ENCODE results near the gene TBX1.

Gene TBX1

DNA sequence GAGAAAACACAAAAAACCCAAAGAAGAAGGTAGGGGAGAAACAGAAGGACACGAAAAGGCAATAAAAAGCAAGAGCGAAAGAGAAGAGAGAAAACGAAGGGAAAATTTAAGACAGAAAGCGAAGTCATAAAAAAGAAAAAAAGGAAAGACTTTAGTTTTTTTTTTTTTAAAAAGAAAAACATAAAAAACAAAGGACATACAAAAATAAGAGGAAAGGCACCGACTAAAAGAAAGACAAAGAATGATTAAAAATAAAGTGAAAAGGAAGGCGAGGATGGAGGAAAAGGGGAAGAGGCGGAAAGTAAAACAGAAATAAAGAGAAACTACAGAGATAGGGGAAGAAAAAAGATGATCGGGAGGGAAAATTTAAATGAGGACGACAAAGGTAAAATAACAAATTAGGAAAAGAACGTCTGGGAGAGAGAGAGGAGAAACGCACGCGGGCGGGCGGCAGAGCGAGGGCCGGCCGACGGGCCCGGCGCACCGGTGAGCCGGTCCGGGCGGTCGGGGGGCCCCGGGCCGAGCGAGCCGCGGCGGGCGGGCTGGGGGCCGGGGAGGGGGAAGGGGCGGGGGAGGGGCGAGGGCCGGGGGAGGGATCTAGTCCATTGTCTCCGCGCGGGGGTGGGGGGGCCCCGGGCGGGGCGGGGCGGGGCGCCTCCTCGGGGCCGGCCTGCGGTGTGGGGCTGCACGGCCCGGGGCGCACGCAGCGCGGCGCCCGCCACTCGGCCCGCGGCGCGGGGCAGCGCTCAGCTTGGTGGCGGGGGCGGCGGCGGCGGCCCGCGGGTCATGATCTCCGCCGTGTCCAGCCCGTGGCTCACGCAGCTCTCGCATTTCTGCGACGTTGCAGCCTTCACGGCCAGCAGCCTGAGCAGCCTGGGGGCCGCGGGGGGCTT, at the start of gene TBX1:
Gene TBX1 (plus strand): TSS at position 721 of the 893 bp plus-strand sequence. CDS start 66 bp downstream, at position 787.
- Histone ChIP-seq H3K27ac (ENCODE audit: low read depth, low read length) (no peak within 1 kb of the TSS), H3K27me3 (ENCODE audit: insufficient read depth, low read length) (peaks cover 37% of the 10 kb centered on the region), H3K4me3 (ENCODE audit: low read depth, low read length) (peak within 1 kb of the TSS; percentile 54; the same call in 1 of the 2 replicates), H2AFZ (ENCODE audit: low read length, unreplicated experiment) (no peak within 1 kb of the TSS), H3K36me3 (ENCODE audit: insufficient read depth, low read length) (no peaks in the 10 kb centered on the region), H3K79me2 (ENCODE audit: control insufficient read depth, insufficient read depth, low read length, unreplicated experiment) (no peaks in the 10 kb centered on the region), H3K4me1 (ENCODE audit: control insufficient read depth, insufficient read depth, low read length, unreplicated experiment) (no peaks in the 10 kb centered on the region)

DNA sequence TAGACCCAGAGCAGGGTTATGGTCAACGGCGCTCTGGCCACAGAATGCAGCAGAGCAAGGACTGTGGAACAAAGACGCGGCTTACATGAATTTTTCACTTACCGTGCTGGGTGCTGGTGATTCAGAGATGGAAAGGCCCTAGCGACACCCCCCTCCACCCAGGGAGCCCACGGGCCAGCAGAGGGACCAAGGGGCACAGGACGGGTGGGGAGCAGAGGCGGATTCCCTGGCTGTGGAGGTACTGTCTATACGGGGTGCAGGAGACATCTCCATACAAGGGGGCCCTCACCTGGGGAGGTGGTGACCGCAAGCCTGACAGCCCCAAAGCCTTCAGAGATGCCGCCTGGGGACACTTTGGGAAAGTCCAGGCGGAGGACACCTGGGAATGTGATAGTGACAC, 47.3 kb upstream of the TBX1 start:
- no peak overlapping the region for H3K27ac ChIP-seq (ENCODE audit: low read depth, low read length)
- H3K36me3 ChIP-seq (ENCODE audit: insufficient read depth, low read length) = no peaks in the 10 kb centered on the region
- H3K4me1 ChIP-seq (ENCODE audit: control insufficient read depth, insufficient read depth, low read length, unreplicated experiment) = peaks cover 9% of the 10 kb centered on the region
- no peaks in the 10 kb centered on the region for H3K79me2 ChIP-seq (ENCODE audit: control insufficient read depth, insufficient read depth, low read length, unreplicated experiment)
- no peaks in the 10 kb centered on the region for H3K27me3 ChIP-seq (ENCODE audit: insufficient read depth, low read length)
- no peak overlapping the region for H2AFZ ChIP-seq (ENCODE audit: low read length, unreplicated experiment)
- no peak overlapping the region for H3K4me3 ChIP-seq (ENCODE audit: low read depth, low read length)

DNA sequence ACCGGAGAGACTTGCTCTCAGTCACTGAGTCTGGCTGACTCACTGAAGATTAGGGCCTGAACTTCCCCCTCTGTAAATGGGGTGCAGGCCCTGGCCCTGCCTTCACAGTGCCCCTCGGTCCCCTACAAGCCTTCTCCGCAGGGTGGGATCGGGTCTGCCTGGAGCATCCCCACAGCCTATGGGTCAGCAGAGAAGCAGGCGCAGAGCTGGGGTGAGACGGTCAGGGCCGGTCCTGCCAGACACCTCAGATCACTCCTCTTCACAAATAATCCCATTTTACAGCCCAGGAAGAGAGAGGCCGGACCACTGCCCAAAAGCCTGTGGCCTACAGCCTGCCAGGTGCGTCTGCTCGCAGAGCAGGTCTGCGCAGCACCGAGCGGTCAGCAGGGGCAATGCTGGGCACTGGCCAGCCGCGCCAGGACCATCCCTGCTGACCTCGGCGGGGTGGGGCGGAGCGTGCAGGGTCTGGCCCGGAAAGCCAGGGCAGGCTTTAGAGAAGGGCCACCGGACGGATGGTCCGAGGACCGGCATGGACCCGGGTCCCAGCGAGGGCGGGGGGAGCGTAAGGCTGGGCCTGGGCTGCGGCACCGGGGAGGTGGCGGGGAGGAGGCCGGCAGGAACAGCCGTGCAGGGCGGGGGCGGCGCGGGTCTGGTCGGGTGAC, 46.8 kb upstream of the TBX1 start:
- Histone ChIP-seq H2AFZ (ENCODE audit: low read length, unreplicated experiment) (no peak overlapping the region), H3K27me3 (ENCODE audit: insufficient read depth, low read length) (no peaks in the 10 kb centered on the region), H3K36me3 (ENCODE audit: insufficient read depth, low read length) (no peaks in the 10 kb centered on the region), H3K4me3 (ENCODE audit: low read depth, low read length) (peak overlapping the region; percentile 39), H3K27ac (ENCODE audit: low read depth, low read length) (no peak overlapping the region), H3K79me2 (ENCODE audit: control insufficient read depth, insufficient read depth, low read length, unreplicated experiment) (no peaks in the 10 kb centered on the region), H3K4me1 (ENCODE audit: control insufficient read depth, insufficient read depth, low read length, unreplicated experiment) (peaks cover 6% of the 10 kb centered on the region)

DNA sequence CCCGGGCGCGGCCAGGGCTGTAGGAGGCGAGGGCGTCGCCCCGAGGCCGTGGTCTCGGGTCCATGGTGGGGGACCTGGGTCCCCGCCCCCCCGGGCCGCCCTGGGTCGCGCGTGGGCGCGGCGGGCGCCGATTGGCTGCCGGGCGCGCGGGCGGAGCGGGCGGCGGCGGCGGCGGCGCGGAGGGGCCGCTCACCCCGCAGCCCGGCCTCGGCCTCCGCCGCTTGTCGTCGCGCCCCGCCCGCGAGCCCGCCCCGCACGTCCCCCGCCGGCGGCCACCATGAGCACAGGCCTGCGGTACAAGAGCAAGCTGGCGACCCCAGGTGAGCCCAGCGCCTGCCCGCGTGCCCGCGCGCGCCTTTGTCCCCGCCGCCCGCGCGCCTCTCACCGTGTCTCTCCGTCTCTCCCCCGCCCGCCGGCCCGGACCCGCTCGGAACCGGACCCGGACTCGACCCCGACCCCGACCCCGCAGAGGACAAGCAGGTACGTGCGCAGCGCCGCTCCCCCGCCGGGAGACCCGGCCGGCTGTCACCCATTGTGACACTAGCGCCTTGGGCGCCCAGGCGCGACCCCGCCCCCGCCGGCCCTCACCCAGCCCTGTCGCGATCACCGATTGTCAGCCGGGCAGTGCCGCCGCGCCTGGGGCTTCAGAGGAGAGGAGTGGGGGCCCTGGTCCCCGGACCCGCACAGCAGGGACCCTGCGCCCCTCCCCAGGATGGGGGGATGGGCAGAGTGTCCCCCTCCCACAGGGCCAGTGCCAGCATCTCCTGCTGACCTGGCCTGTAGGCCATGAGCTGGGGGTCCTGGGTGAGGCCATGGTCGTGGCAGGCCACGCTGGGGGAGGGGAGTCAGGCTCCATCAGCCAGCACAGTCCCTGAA, 46.0 kb upstream of the TBX1 start, which contains the start of gene SEPTIN5:
Gene SEPTIN5 (plus strand): TSS at position 192 of the 876 bp plus-strand sequence. CDS start 86 bp downstream, at position 278.
- Histone ChIP-seq H3K27me3 (ENCODE audit: insufficient read depth, low read length) (no peaks in the 10 kb centered on the region), H3K27ac (ENCODE audit: low read depth, low read length) (no peak within 1 kb of the TSS), H3K36me3 (ENCODE audit: insufficient read depth, low read length) (no peaks in the 10 kb centered on the region), H3K4me1 (ENCODE audit: control insufficient read depth, insufficient read depth, low read length, unreplicated experiment) (peaks cover under 1% of the 10 kb centered on the region), H2AFZ (ENCODE audit: low read length, unreplicated experiment) (no peak within 1 kb of the TSS), H3K4me3 (ENCODE audit: low read depth, low read length) (peak within 1 kb of the TSS; percentile 77), H3K79me2 (ENCODE audit: control insufficient read depth, insufficient read depth, low read length, unreplicated experiment) (no peaks in the 10 kb centered on the region)

DNA sequence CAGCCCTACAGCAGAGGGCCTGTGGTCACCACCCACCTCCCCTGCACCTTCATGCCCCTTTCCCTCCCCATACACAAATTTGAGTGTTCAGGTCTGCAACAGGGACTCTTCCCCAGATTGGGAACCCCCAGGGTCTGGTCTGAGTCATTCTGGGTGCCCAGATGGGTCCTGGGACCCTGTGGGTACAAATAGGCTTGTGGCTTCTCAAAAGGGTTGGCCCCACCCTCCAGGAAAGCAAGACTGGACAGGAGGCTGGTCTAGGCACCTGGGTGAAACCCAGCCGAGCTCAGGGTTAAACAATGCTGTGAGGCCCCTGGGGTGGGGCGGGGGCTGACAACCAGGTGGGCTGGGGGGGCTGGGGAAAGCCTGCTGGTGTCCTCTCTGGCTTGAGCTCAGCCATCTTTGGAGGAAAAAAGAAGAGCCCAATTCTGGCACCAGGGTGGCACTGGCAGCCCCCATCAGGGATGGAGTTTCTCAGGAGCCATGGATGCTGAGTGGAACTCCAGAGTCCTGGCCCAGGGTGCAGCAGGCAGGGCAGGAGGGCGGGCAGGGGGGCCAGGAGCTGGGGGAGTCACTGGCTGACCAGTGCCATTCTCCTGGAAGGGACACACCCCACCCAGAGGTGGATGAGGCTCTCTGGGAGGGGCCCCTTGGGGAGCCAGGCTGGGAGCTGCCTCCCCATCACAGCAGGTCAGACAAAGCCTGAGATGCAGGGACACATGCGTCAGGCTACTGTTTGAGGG, 45.2 kb upstream of the TBX1 start:
- Histone ChIP-seq H3K4me1 (ENCODE audit: control insufficient read depth, insufficient read depth, low read length, unreplicated experiment) (no peaks in the 10 kb centered on the region), H3K27ac (ENCODE audit: low read depth, low read length) (no peak overlapping the region)

DNA sequence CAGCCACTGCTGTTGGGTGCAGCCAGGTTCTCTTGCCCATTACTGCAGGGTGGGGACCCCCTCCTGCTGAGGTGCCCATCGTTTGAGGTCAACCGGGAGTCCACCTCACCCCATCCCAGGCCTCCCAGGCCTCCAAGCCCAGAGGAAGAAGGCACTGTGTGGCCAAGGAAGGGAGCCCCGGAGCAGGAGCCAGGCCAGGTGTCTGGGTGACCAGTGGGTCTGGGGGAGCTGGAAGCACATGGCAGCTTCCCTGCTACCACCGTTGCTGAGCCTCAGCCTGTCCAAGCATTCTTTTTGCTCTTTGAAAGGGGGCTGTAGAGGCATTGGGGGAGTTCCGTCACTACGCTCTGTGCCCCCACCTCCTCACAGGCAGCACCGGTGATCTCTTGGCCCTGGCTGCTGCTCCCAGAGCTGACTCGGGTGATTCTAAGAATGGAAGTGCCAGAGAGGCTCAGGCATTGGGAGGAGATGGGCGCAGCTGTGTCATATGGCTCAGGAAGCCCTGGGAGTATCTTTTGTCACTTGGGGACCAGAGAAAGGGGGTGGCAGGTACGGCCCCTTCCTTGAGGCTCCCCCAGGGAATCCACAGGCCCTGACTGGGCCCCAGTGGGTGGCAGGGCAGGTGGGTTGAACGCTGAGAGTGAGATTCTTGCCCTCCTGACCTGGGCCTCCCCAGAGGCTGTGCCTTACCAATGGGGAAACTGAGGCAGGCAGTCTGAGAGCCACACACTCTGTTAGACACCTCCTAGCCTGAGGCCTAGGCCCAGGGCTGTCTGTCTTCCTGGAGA, 44.3 kb upstream of the TBX1 start:
- no peak overlapping the region for H2AFZ ChIP-seq (ENCODE audit: low read length, unreplicated experiment)
- H3K36me3 ChIP-seq (ENCODE audit: insufficient read depth, low read length) = no peaks in the 10 kb centered on the region
- no peaks in the 10 kb centered on the region for H3K27me3 ChIP-seq (ENCODE audit: insufficient read depth, low read length)
- no peak overlapping the region for H3K4me3 ChIP-seq (ENCODE audit: low read depth, low read length)
- no peaks in the 10 kb centered on the region for H3K79me2 ChIP-seq (ENCODE audit: control insufficient read depth, insufficient read depth, low read length, unreplicated experiment)
- H3K4me1 ChIP-seq (ENCODE audit: control insufficient read depth, insufficient read depth, low read length, unreplicated experiment) = no peaks in the 10 kb centered on the region
- no peak overlapping the region for H3K27ac ChIP-seq (ENCODE audit: low read depth, low read length)

More for the DNA sequence above, 45.2 kb upstream of the TBX1 start:
- no peak overlapping the region for H2AFZ ChIP-seq (ENCODE audit: low read length, unreplicated experiment)
- H3K27me3 ChIP-seq (ENCODE audit: insufficient read depth, low read length) = no peaks in the 10 kb centered on the region
- H3K79me2 ChIP-seq (ENCODE audit: control insufficient read depth, insufficient read depth, low read length, unreplicated experiment) = no peaks in the 10 kb centered on the region
- peak overlapping the region; percentile 77 for H3K4me3 ChIP-seq (ENCODE audit: low read depth, low read length)
- H3K36me3 ChIP-seq (ENCODE audit: insufficient read depth, low read length) = no peaks in the 10 kb centered on the region

DNA sequence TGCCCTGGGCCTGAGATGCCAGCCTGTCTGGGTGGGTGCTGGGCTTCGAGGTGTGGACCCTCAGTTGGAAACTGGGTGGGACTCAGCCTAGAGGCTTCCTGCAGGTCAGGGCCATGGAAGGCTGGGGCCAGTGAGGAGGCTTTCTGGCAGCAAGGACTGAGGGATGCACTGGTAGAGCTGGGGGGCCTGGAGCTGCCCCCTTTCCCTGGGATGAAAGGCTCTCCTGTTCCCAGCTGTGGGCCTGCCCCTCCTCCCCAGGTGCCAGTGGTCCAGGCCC, 43.8 kb upstream of the TBX1 start:
- no peak overlapping the region for H3K4me3 ChIP-seq (ENCODE audit: low read depth, low read length)
- H3K27me3 ChIP-seq (ENCODE audit: insufficient read depth, low read length) = no peaks in the 10 kb centered on the region
- H2AFZ ChIP-seq (ENCODE audit: low read length, unreplicated experiment) = no peak overlapping the region
- H3K4me1 ChIP-seq (ENCODE audit: control insufficient read depth, insufficient read depth, low read length, unreplicated experiment) = no peaks in the 10 kb centered on the region
- H3K79me2 ChIP-seq (ENCODE audit: control insufficient read depth, insufficient read depth, low read length, unreplicated experiment) = no peaks in the 10 kb centered on the region
- no peaks in the 10 kb centered on the region for H3K36me3 ChIP-seq (ENCODE audit: insufficient read depth, low read length)
- H3K27ac ChIP-seq (ENCODE audit: low read depth, low read length) = no peak overlapping the region

DNA sequence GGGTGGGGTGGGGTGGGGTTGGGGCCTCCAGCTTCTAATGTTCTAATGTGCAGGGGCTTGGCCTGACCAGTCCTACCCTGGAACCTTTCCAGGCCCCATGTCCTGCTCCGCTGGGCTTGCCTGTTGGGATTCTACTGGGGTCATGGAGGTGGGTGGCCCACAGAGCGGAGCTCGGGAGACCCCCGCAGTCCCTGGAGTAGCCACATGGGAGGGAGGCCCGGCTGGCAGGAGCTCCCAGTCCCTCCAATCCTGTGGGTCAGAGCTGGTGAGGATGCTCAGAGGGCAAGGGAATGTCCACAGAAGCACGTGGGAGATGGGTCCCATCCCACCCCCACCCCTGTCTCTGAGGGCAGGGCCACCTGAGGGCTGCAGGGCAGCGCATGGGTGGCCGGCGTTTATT, 43.4 kb upstream of the TBX1 start:
- no peaks in the 10 kb centered on the region for H3K36me3 ChIP-seq (ENCODE audit: insufficient read depth, low read length)
- H3K27me3 ChIP-seq (ENCODE audit: insufficient read depth, low read length) = no peaks in the 10 kb centered on the region
- no peak overlapping the region for H2AFZ ChIP-seq (ENCODE audit: low read length, unreplicated experiment)
- no peaks in the 10 kb centered on the region for H3K79me2 ChIP-seq (ENCODE audit: control insufficient read depth, insufficient read depth, low read length, unreplicated experiment)
- H3K4me3 ChIP-seq (ENCODE audit: low read depth, low read length) = no peak overlapping the region
- H3K27ac ChIP-seq (ENCODE audit: low read depth, low read length) = no peak overlapping the region
- no peaks in the 10 kb centered on the region for H3K4me1 ChIP-seq (ENCODE audit: control insufficient read depth, insufficient read depth, low read length, unreplicated experiment)

DNA sequence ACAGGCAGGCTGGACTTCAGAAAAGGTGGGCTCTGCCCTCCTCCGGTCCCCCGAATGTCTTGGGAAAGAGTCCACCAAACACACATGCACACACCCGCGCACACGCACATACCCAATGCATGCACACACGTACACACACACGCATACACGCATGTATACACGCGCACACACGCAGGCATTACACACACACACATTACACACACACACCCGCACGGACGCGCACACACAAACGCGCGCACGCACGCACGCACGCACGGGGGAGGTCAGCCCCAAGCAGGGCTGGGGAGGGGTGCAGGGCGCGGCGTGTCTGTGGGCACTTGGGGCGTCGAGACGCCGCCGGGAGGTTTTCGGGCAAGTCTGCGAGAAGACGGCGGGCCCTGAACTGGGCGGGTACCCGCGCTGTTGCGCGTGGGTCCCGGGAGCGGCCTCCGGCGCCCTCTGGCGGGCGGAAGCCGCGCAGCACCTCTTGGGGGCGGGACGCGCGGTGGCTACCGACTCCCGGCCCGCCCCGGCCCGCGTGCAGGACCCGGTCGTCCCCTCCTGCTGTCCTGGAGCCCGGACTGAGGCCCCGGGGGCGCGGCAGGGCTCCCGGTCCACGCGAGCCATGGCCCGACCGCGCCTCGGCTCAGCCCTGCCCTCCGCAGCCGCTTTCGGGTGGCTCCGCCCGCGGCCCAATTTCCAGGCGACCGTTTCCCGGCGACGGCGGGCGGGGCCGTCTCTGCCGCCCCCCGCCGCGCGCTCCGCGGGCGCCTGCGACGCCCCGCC, 42.7 kb upstream of the TBX1 start:
- H2AFZ ChIP-seq (ENCODE audit: low read length, unreplicated experiment) = peak overlapping the region; percentile 60
- no peaks in the 10 kb centered on the region for H3K4me1 ChIP-seq (ENCODE audit: control insufficient read depth, insufficient read depth, low read length, unreplicated experiment)
- H3K27ac ChIP-seq (ENCODE audit: low read depth, low read length) = no peak overlapping the region

More for the DNA sequence above, 42.7 kb upstream of the TBX1 start:
- H3K36me3 ChIP-seq (ENCODE audit: insufficient read depth, low read length) = no peaks in the 10 kb centered on the region
- H3K79me2 ChIP-seq (ENCODE audit: control insufficient read depth, insufficient read depth, low read length, unreplicated experiment) = no peaks in the 10 kb centered on the region
- H3K27me3 ChIP-seq (ENCODE audit: insufficient read depth, low read length) = no peaks in the 10 kb centered on the region
- peak overlapping the region; percentile 80 for H3K4me3 ChIP-seq (ENCODE audit: low read depth, low read length)
